Stimulated activated CD8-positive, alpha-beta memory T cell treated with anti-CD3 and anti-CD28 coated beads, Interleukin-15, amount 100 ng/mL, for 1 hour (primary cell): Measurements from ENCODE around the gene PIP4K2A.

Source experiments
- DNase-seq: peaks from one replicate; pipeline ENCODE4 v3.0.0-alpha.2; 2020; ENCODE audit warnings: low read depth

Gene PIP4K2A

GRCh38 chr10:22638863-22639262 lies 75.5 kb downstream of the PIP4K2A start:
- no peak for DNase-seq

GRCh38 chr10:22637491-22637890 lies 76.9 kb downstream of the PIP4K2A start:
- no peak for DNase-seq

GRCh38 chr10:22635650-22636049 lies 78.7 kb downstream of the PIP4K2A start:
- no peak for DNase-seq

- DNase-seq, result no peak
These were observed 79.5 kb downstream of the PIP4K2A start for GRCh38 chr10:22634606-22635459.

- DNase-seq, result no peak
These were observed 80.3 kb downstream of the PIP4K2A start for GRCh38 chr10:22634093-22634492.

GRCh38 chr10:22633528-22633927 lies 80.8 kb downstream of the PIP4K2A start:
- DNase-seq, result no peak

- no peak for DNase-seq
These were observed 81.3 kb downstream of the PIP4K2A start for GRCh38 chr10:22633106-22633505.

GRCh38 chr10:22631646-22632278 lies 82.6 kb downstream of the PIP4K2A start:
- DNase-seq, result no peak

- no peak for DNase-seq
These were observed 83.2 kb downstream of the PIP4K2A start for GRCh38 chr10:22631185-22631584.

GRCh38 chr10:22630234-22631174 lies 83.9 kb downstream of the PIP4K2A start:
- no peak for DNase-seq

GRCh38 chr10:22629852-22630233 lies 84.5 kb downstream of the PIP4K2A start:
- DNase-seq, result no peak

- no peak for DNase-seq
These were observed 85.3 kb downstream of the PIP4K2A start for GRCh38 chr10:22629126-22629525.

GRCh38 chr10:22628309-22628708 lies 86.1 kb downstream of the PIP4K2A start:
- no peak for DNase-seq

- DNase-seq, result no peak
These were observed 87.6 kb downstream of the PIP4K2A start for GRCh38 chr10:22626784-22627183.

GRCh38 chr10:22625516-22626290 lies 88.7 kb downstream of the PIP4K2A start:
- no peak for DNase-seq

GRCh38 chr10:22624287-22624738 lies 90.1 kb downstream of the PIP4K2A start:
- DNase-seq, result no peak

GRCh38 chr10:22623633-22624253 lies 90.6 kb downstream of the PIP4K2A start:
- DNase-seq, result no peak

- no peak for DNase-seq
These were observed 92.1 kb downstream of the PIP4K2A start for GRCh38 chr10:22622242-22622806.

- DNase-seq, result no peak
These were observed 92.7 kb downstream of the PIP4K2A start for GRCh38 chr10:22621726-22622125.

- no peak for DNase-seq
These were observed 93.4 kb downstream of the PIP4K2A start for GRCh38 chr10:22620929-22621328.
